ENCODE data around the gene CNTNAP5. TPM values are rescaled to one million over a fixed set of nuclear protein-coding genes. Genes with fewer than 3 reads are reported as not detected.

The CNTNAP5 gene
- total RNA-seq, 3 donors from 2014 or later = 3.3 TPM; not detected in 2

DNA sequence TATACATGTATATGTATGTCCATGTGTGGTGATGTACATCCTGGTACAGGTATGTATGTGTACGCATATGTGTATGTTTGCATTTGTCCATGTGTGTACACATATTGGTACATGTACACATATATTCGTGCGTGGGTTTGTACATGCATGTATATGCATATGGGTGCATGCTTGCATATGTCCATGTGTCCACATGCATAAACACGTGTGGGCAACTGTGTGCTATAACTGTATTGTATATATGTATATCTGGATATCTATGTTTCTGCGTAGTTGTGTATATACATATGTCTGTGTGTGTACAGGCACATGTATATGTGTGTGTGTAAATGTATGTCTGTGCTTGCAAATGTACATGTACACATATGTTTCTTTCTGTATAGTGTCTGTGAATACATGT is 858.5 kb downstream of the CNTNAP5 start:
- intact Hi-C loops (cut with DNase I, micrococcal nuclease) = no loop called here
- H3K4me3 ChIP-seq = no peak overlapping the region
- DNase-seq = no peak
- no peaks in the 10 kb centered on the region for H3K4me1 ChIP-seq (ENCODE audit: low read depth)
- H3K36me3 ChIP-seq (ENCODE audit: low read depth) = no peaks in the 10 kb centered on the region
- ATAC-seq = no peak
- no peaks in the 10 kb centered on the region for H3K9me3 ChIP-seq
- TF ChIP-seq, protein P1, sequence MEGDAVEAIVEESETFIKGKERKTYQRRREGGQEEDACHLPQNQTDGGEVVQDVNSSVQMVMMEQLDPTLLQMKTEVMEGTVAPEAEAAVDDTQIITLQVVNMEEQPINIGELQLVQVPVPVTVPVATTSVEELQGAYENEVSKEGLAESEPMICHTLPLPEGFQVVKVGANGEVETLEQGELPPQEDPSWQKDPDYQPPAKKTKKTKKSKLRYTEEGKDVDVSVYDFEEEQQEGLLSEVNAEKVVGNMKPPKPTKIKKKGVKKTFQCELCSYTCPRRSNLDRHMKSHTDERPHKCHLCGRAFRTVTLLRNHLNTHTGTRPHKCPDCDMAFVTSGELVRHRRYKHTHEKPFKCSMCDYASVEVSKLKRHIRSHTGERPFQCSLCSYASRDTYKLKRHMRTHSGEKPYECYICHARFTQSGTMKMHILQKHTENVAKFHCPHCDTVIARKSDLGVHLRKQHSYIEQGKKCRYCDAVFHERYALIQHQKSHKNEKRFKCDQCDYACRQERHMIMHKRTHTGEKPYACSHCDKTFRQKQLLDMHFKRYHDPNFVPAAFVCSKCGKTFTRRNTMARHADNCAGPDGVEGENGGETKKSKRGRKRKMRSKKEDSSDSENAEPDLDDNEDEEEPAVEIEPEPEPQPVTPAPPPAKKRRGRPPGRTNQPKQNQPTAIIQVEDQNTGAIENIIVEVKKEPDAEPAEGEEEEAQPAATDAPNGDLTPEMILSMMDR (IDR thresholded peaks at IDR 0.05) = no peak

DNA sequence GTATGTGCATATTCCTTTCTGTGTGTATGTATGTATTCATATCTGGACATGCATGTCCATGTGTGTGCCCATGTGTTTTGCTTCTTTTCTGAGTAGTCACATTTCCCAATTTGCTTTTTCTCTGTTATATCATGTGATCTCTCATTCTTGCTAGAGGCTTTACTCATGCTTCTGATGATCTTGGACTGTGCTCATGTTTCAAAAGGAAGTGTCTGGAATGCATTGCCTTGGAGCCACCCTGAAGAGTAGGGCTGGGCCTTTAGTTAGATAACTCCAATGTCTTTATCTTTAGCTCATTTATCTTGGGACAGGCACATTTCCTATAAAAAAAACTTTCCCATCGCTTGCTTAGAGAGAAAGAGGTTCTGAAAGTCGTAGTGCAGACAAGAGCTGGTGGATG is 859.2 kb downstream of the CNTNAP5 start:
- no peak overlapping the region for H3K4me3 ChIP-seq
- H3K36me3 ChIP-seq (ENCODE audit: low read depth) = no peaks in the 10 kb centered on the region
- intact Hi-C loops (cut with DNase I, micrococcal nuclease) = no loop called here
- no peaks in the 10 kb centered on the region for H3K9me3 ChIP-seq
- DNase-seq = no peak
- H3K4me1 ChIP-seq (ENCODE audit: low read depth) = no peaks in the 10 kb centered on the region
- no peak for ATAC-seq
- TF ChIP-seq, protein P1 (IDR thresholded peaks at IDR 0.05) = no peak

DNA sequence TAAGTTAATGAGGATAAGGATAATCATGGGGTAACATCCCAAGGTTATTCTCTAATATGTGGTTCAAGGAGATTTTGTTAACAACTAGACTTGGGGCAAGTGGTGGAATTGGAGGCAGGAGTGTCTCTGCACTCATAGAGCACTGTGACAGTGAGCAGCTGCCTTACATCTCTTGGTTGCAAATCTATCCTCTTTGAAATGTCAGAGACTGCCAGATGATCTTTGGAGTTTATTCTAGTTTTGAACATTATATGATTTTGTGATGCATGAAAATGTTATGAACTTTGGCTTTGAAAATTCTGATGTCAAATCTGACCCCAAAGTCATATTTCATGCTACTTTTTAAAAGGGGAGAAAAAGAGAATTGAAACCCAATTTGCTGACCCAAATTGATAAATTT is 861.1 kb downstream of the CNTNAP5 start:
- ATAC-seq (no peak), DNase-seq (no peak)
- Histone ChIP-seq H3K4me1 (ENCODE audit: low read depth) (no peaks in the 10 kb centered on the region), H3K36me3 (ENCODE audit: low read depth) (no peaks in the 10 kb centered on the region), H3K4me3 (no peak overlapping the region), H3K9me3 (no peaks in the 10 kb centered on the region)
- intact Hi-C loops (cut with DNase I, micrococcal nuclease) = no loop called here
- TF ChIP-seq, protein P1 (IDR thresholded peaks at IDR 0.05) = no peak

DNA sequence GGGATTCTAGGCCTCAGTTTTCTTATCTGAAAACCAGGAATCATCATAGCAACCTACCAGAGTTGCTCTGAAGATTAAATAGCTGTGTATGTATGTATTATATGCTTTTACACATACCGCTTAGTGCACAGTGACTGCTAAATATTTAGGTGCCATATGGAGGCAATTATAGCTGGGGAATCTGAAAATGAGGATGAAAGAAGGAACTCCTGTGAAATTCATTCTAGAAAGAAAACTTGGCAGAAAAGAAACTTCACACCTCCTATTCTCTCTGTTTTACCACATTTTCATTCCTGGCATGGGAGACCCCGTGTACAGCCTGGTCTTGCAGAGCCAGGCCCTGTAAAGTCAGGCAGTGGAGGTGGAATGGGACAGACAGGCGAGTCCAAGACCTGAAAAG is 862.4 kb downstream of the CNTNAP5 start:
- Histone ChIP-seq H3K9me3 (no peaks in the 10 kb centered on the region), H3K4me1 (ENCODE audit: low read depth) (no peaks in the 10 kb centered on the region), H3K4me3 (no peak overlapping the region), H3K36me3 (ENCODE audit: low read depth) (no peaks in the 10 kb centered on the region)
- intact Hi-C loops (cut with DNase I, micrococcal nuclease) = no loop called here
- DNase-seq (no peak), ATAC-seq (no peak)
- TF ChIP-seq, protein P1 (IDR thresholded peaks at IDR 0.05) = no peak

DNA sequence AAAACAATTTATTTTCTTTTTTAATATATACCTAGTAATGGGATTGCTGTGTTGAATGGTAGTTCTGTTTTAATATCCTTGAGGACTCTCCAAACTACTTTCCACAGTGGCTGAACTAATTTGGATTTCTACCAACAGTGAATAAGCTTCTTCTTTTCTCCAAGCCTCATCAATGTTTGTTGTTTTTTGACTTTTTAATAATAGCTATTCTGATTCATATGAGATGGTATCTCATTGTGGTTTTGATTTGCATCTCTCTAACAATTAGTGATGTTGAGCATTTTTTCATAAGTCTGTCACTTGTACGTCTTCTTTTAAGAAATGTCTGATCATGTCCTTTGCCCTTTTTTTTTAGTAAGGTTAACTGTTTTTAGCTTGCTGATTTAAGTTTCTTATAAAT is 863.3 kb downstream of the CNTNAP5 start:
- Histone ChIP-seq H3K4me3 (no peak overlapping the region), H3K4me1 (ENCODE audit: low read depth) (no peaks in the 10 kb centered on the region), H3K36me3 (ENCODE audit: low read depth) (no peaks in the 10 kb centered on the region), H3K9me3 (no peaks in the 10 kb centered on the region)
- intact Hi-C loops (cut with DNase I, micrococcal nuclease) = no loop called here
- TF ChIP-seq, protein P1 (IDR thresholded peaks at IDR 0.05) = no peak
- DNase-seq (no peak), ATAC-seq (no peak)

DNA sequence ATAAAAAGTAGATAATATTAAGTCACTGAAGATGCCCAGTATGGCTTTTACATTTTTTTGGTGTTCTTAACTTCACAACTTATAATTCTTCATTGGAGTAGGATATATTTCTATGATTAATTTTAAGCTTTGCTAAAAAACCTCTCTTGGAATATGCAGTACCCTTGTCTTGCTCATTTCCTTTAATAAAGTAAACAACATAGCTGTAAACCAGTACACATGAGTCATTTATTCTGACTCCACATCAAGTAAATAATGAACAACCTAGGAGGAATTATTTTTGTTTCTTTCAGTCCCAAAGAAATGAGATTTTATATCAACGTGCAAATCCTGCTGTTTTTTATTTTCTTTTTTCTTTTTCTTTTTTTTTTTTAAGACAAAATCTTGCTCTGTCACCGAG is 869.1 kb downstream of the CNTNAP5 start:
- no peaks in the 10 kb centered on the region for H3K36me3 ChIP-seq (ENCODE audit: low read depth)
- no peaks in the 10 kb centered on the region for H3K9me3 ChIP-seq
- DNase-seq (no peak), ATAC-seq (no peak)
- no peak overlapping the region for H3K4me3 ChIP-seq
- H3K4me1 ChIP-seq (ENCODE audit: low read depth) = no peaks in the 10 kb centered on the region
- intact Hi-C loops (cut with DNase I, micrococcal nuclease) = no loop called here
- TF ChIP-seq, protein P1 (IDR thresholded peaks at IDR 0.05) = no peak
